Chondrocyte (in vitro differentiated cells): ENCODE data around the gene MCM3AP. TPM values are rescaled to one million over a fixed set of nuclear protein-coding genes. Genes with fewer than 3 reads are reported as not detected.

Experiments used
- DNase-seq: peaks from one replicate; pipeline ENCODE4 v3.0.0; 2021; ENCODE audit warnings: mixed read lengths, low spot score
- H3K27ac Mint-ChIP-seq: one replicate; pipeline ENCODE4 v1.8.0; 2021; ENCODE audit warnings: mild to moderate bottlenecking, moderate library complexity, mixed read lengths; ENCODE audit not compliant: unreplicated experiment
- H3K27me3 Mint-ChIP-seq: 2 replicates; pipeline ENCODE4 v1.8.0; 2021; ENCODE audit warnings: low read depth, mixed read lengths
- H3K36me3 Mint-ChIP-seq: 2 replicates; pipeline ENCODE4 v1.8.0; 2021; ENCODE audit warnings: low read depth, mixed read lengths
- H3K4me1 Mint-ChIP-seq: 2 replicates; pipeline ENCODE4 v1.8.0; 2021; ENCODE audit warnings: low read depth, mild to moderate bottlenecking, mixed read lengths
- H3K4me3 Mint-ChIP-seq: one replicate; pipeline ENCODE4 v1.8.0; 2021; ENCODE audit warnings: mild to moderate bottlenecking, moderate library complexity, mixed read lengths; ENCODE audit not compliant: unreplicated experiment
- H3K9me3 Mint-ChIP-seq: 2 replicates; pipeline ENCODE4 v1.8.0; 2021; ENCODE audit warnings: low read depth, mixed read lengths
- CTCF ChIP-seq: fragments of 200-600 bp; sonication (generic); IDR thresholded peaks from 2 replicates; pipeline ENCODE4 v1.5.0; 2021; ENCODE audit warnings: antibody characterized with exemption, mild to moderate bottlenecking, moderate library complexity
- total RNA-seq: library from RNA; stranded (reverse); gene quantifications from 3 replicates; pipeline ENCODE4 v1.2.1, GENCODE V29; 2021

The MCM3AP gene
- total RNA-seq, 1 donor from 2014 or later = 86.4 TPM

- H3K4me3 Mint-ChIP-seq = no peak overlapping the region
- peaks cover 4% of the 10 kb centered on the region for H3K4me1 Mint-ChIP-seq
- DNase-seq = no peak
- H3K36me3 Mint-ChIP-seq = peaks cover 50% of the 10 kb centered on the region
- H3K9me3 Mint-ChIP-seq = no peaks in the 10 kb centered on the region
- H3K27me3 Mint-ChIP-seq = no peaks in the 10 kb centered on the region
- no peak for TF ChIP-seq CTCF
- H3K27ac Mint-ChIP-seq = no peak overlapping the region
Measured at GRCh38 chr21:46253610-46254124, 31.7 kb downstream of the MCM3AP start.

GRCh38 chr21:46252840-46253239, 32.6 kb downstream of the MCM3AP start:
- no peak for TF ChIP-seq CTCF
- no peak overlapping the region for H3K27ac Mint-ChIP-seq
- H3K4me1 Mint-ChIP-seq = peaks cover 4% of the 10 kb centered on the region
- no peaks in the 10 kb centered on the region for H3K9me3 Mint-ChIP-seq
- no peak overlapping the region for H3K4me3 Mint-ChIP-seq
- H3K27me3 Mint-ChIP-seq = no peaks in the 10 kb centered on the region
- H3K36me3 Mint-ChIP-seq = peaks cover 43% of the 10 kb centered on the region
- no peak for DNase-seq

- TF ChIP-seq CTCF = no peak
- Mint-ChIP-seq H3K27ac (no peak overlapping the region), H3K4me3 (no peak overlapping the region), H3K27me3 (no peaks in the 10 kb centered on the region), H3K36me3 (peaks cover 43% of the 10 kb centered on the region), H3K4me1 (peaks cover 4% of the 10 kb centered on the region), H3K9me3 (no peaks in the 10 kb centered on the region)
- no peak for DNase-seq
Measured at GRCh38 chr21:46250146-46250725, 35.2 kb downstream of the MCM3AP start.

GRCh38 chr21:46248827-46249226, 36.6 kb downstream of the MCM3AP start:
- TF ChIP-seq CTCF = no peak
- H3K36me3 Mint-ChIP-seq = peaks cover 34% of the 10 kb centered on the region
- no peaks in the 10 kb centered on the region for H3K4me1 Mint-ChIP-seq
- H3K27ac Mint-ChIP-seq = no peak overlapping the region
- H3K9me3 Mint-ChIP-seq = no peaks in the 10 kb centered on the region
- no peaks in the 10 kb centered on the region for H3K27me3 Mint-ChIP-seq
- DNase-seq = no peak
- no peak overlapping the region for H3K4me3 Mint-ChIP-seq

- Mint-ChIP-seq H3K36me3 (peaks cover 31% of the 10 kb centered on the region), H3K27me3 (no peaks in the 10 kb centered on the region), H3K27ac (no peak overlapping the region), H3K9me3 (no peaks in the 10 kb centered on the region), H3K4me3 (no peak overlapping the region), H3K4me1 (no peaks in the 10 kb centered on the region)
- no peak for DNase-seq
- no peak for TF ChIP-seq CTCF
Measured at GRCh38 chr21:46248422-46248782, 37.0 kb downstream of the MCM3AP start.
